ENCODE data around the gene TCEA3. TPM values are rescaled to one million over a fixed set of nuclear protein-coding genes. Genes with fewer than 3 reads are reported as not detected.

The TCEA3 gene
- polyA plus RNA-seq, 1 donor (not counting 4 experiments of a cell fraction or from before 2014, with no cell fraction given) = 0.38 TPM

DNA sequence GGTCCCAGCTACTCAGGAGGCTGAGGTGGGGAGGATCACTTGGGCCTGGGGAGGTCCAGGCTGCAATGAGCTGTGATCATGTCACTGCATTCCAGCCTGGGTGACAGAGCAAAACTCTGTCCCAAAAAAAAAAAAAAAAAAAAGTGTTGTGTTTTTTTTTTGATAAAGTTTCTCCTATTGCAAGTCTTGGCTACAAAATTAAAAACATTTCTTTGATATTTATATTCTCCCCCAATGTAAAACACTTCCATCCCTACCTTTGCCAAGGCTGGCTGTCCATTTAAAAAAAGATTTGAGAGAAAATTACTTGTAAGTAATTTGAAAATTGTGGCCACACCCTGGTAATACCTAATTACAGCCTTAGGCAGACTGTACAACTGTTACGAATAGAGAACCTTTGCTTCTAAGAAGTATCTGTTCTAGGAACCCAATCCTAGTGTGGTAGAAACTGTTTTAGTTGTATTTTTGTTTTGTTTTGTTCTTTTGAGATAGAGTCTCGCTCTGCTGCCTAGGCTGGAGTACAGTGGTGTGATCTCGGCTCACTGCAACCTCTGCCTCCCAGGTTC lies 66.2 kb downstream of the TCEA3 start:
- Histone ChIP-seq H3K9ac (ENCODE audit: control insufficient read depth, extremely low read depth, insufficient read depth, low read length) (no peak overlapping the region), H3K4me2 (ENCODE audit: control insufficient read depth, extremely low read depth, insufficient read depth, low read depth, low read length) (no peak overlapping the region), H4K20me1 (ENCODE audit: control insufficient read depth, extremely low read depth, insufficient read depth, low read length) (no peaks in the 10 kb centered on the region), H3K4me3 (ENCODE audit: control insufficient read depth in 2 of 3, extremely low read depth in 1 of 3, insufficient read depth in 2 of 3, low read depth in 1 of 3, low read length in 3 of 3) (no peak overlapping the region), H3K27me3 (ENCODE audit: control insufficient read depth, extremely low read depth, insufficient read depth, low read length) (no peaks in the 10 kb centered on the region), H3K9me3 (ENCODE audit: control insufficient read depth, low read depth, low read length) (peaks cover 35% of the 10 kb centered on the region), H2AFZ (ENCODE audit: control insufficient read depth, low read length) (no peak overlapping the region), H3K27ac (ENCODE audit: control insufficient read depth, insufficient read depth, low read length) (no peak overlapping the region), H3K4me1 (ENCODE audit: control insufficient read depth, extremely low read depth, insufficient read depth, low read length) (no peaks in the 10 kb centered on the region), H3K36me3 (ENCODE audit: control insufficient read depth in 2 of 2, extremely low read depth in 1 of 2, insufficient read depth in 2 of 2, low read length in 2 of 2) (peaks cover 22 to 26% of the 10 kb centered on the region in 2 experiments), H3K79me2 (ENCODE audit: control insufficient read depth, insufficient read depth, low read length) (peaks cover 5% of the 10 kb centered on the region), H3K9me1 (ENCODE audit: control insufficient read depth, extremely low read depth, insufficient read depth, low read length) (no peaks in the 10 kb centered on the region)
- TF ChIP-seq CTCF (optimal IDR thresholded peaks at IDR 0.05 in 1 of 3, IDR thresholded peaks at IDR 0.05 in 1 of 3, conservative IDR thresholded peaks at IDR 0.05 in 1 of 3; ENCODE audit: extremely low read depth in 1 of 3, insufficient read depth in 2 of 3, low read length in 3 of 3) (no peak), EZH2 (IDR thresholded peaks at IDR 0.05; ENCODE audit: low read length) (no peak)
- DNase-seq (ENCODE audit: low read depth, low spot score) (no peak), FAIRE-seq (no peak)
- dilution Hi-C loops (cut with MboI; ENCODE audit: extremely low pct_ligation_motif_present, low sequenced_read_pairs) = no loop called here

GRCh38 chr1:23357138-23357908 lies 67.2 kb downstream of the TCEA3 start:
- no peaks in the 10 kb centered on the region for H3K9me1 ChIP-seq (ENCODE audit: control insufficient read depth, extremely low read depth, insufficient read depth, low read length)
- no peaks in the 10 kb centered on the region for H4K20me1 ChIP-seq (ENCODE audit: control insufficient read depth, extremely low read depth, insufficient read depth, low read length)
- TF ChIP-seq EZH2 (IDR thresholded peaks at IDR 0.05; ENCODE audit: low read length) (no peak), CTCF (optimal IDR thresholded peaks at IDR 0.05 in 1 of 3, IDR thresholded peaks at IDR 0.05 in 1 of 3, conservative IDR thresholded peaks at IDR 0.05 in 1 of 3; ENCODE audit: extremely low read depth in 1 of 3, insufficient read depth in 2 of 3, low read length in 3 of 3) (no peak)
- dilution Hi-C loops (cut with MboI; ENCODE audit: extremely low pct_ligation_motif_present, low sequenced_read_pairs) = no loop called here
- H3K4me2 ChIP-seq (ENCODE audit: control insufficient read depth, extremely low read depth, insufficient read depth, low read depth, low read length) = no peak overlapping the region
- FAIRE-seq (no peak), DNase-seq (ENCODE audit: low read depth, low spot score) (no peak)
- no peaks in the 10 kb centered on the region for H3K27me3 ChIP-seq (ENCODE audit: control insufficient read depth, extremely low read depth, insufficient read depth, low read length)
- H3K4me3 ChIP-seq (ENCODE audit: control insufficient read depth in 2 of 3, extremely low read depth in 1 of 3, insufficient read depth in 2 of 3, low read depth in 1 of 3, low read length in 3 of 3) = no peak overlapping the region
- H3K4me1 ChIP-seq (ENCODE audit: control insufficient read depth, extremely low read depth, insufficient read depth, low read length) = no peaks in the 10 kb centered on the region
- H3K36me3 ChIP-seq (ENCODE audit: control insufficient read depth in 2 of 2, extremely low read depth in 1 of 2, insufficient read depth in 2 of 2, low read length in 2 of 2) = peaks cover 16 to 18% of the 10 kb centered on the region in 2 experiments
- peaks cover 3% of the 10 kb centered on the region for H3K79me2 ChIP-seq (ENCODE audit: control insufficient read depth, insufficient read depth, low read length)
- peaks cover 27% of the 10 kb centered on the region for H3K9me3 ChIP-seq (ENCODE audit: control insufficient read depth, low read depth, low read length)
- H3K27ac ChIP-seq (ENCODE audit: control insufficient read depth, insufficient read depth, low read length) = no peak overlapping the region
- H2AFZ ChIP-seq (ENCODE audit: control insufficient read depth, low read length) = no peak overlapping the region
- no peak overlapping the region for H3K9ac ChIP-seq (ENCODE audit: control insufficient read depth, extremely low read depth, insufficient read depth, low read length)

Data from keratinocyte (primary cell).